NOMO-1 treated with dmso at 0.1 percent for 144 hours (cell line): ENCODE results near the gene UNC79.
"Not testable (repeated sequence)": the region's sequence is repeated elsewhere in the genome, so short reads cannot be mapped to it uniquely, and the experiment has no call there.

Source experiments
- DNase-seq: peaks from one replicate; lab custom pipeline; 2025; ENCODE audit not compliant: unreplicated experiment; lab: John Stamatoyannopoulos, UW

UNC79 gene

DNA sequence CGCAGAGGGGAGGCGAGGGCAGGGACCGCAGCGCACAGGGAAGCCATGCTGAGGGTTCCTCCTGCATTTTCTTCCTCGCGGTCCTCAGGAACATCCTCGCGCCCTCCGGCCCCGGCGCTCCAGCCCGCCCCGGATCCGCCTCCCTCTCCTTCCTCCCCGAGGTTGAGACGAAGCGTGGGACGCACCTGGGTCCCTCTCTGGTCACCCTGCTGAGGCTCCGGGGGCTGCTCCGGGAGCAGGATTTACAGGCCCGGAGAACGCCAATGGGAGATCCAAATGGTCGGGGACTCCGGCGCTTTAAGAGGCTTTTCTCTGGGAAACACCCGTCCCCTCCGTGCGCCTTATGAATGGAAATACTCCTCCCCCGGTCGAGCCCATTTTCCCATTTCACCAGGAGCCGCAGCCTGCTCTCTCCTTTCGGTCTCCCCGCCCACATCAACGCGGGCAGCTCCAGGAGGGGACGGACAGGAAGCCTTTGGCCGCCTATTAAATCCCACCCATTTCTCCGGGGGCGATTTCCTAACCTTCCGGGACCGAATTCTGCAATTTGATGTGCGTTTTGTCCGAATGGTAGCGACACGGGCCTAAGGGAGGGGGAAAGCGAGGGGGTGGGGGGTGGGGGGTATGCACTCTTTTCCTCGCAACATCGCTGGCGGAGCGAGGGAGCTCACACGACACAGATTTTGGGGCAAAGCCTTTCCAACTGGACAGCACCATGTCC is at the start of gene UNC79:
Gene UNC79, plus strand, starts transcription at position 625 of the 721 bp plus-strand sequence. Its CDS starts 91 bp downstream, at position 716.
- DNase-seq: no peak

DNA sequence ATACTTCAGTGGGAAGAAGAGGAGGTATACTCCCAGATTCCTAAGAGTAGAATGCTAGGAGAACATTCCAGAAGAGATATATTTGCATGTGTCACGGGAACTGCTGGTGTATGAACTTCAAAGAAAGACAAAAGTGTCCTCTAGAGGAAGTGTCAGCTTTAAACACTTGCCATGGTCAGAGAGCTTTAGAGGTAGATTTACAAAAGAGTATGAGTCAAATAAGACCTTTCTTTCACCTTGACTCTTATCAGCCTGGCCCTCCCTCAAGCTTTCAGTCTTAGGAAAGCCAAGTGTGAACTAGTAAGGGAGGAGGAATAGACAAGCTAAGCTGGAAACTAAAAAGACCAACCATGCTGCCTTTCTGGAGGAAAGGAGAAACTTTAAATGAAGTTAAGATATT is 49.1 kb upstream of the UNC79 start:
- DNase-seq: no peak

DNA sequence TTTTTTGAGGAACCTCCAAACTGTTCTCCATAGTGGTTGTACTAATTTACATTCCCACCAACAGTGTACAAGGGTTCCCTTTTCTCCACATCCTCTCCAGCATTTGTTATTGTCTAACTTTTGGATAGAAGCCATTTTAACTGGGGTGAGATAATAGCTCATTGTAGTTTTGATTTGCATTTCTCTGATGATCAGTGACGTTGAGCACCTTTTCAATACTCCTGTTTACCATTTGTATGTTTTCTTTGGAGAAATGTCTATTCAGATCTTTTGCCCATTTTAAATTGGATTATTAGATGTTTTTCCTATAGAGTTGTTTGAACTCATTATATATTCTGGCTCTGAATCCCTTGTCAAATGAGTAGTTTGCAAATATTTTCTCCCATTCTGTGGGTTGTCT is 46.5 kb upstream of the UNC79 start:
- not testable (repeated sequence) for DNase-seq

DNA sequence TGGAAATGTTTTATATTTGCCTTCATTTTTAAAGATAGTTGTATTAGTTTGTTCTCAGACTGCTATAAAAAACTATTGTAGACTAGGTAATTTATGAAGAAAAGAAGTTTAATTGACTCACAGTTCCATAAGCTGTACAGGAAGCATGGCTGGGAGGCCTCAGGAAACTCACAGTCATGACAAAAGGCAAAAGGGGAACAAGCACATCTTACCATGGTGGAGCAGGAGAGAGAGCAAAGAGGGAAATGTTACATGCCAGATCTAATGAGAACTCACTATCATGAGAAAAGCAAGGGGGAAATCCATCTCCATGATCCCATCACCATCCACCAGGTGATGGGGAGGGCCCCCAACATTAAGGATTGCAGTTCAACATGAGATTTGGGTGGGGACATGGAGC is 35.5 kb upstream of the UNC79 start:
- DNase-seq: peak; percentile 43

DNA sequence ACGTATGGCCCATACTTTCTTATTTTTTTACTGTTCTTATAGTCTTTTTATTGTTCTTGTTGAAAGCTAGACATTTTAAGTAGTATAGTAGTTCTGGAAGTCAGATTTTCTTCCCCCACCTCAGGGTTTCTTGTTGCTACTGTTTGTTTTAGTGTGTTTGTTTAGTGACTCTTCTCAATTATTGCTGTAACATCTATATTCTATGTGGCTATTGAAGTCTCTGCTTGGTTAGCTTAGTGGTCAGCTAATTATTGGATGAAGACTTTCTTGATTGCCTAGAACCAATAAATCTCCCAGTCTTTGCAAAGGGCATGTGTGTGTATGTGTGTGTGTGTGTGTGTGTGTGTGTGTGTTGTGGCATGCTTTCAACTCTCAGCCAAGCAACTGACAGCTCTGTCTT is 34.3 kb upstream of the UNC79 start:
- no peak for DNase-seq

DNA sequence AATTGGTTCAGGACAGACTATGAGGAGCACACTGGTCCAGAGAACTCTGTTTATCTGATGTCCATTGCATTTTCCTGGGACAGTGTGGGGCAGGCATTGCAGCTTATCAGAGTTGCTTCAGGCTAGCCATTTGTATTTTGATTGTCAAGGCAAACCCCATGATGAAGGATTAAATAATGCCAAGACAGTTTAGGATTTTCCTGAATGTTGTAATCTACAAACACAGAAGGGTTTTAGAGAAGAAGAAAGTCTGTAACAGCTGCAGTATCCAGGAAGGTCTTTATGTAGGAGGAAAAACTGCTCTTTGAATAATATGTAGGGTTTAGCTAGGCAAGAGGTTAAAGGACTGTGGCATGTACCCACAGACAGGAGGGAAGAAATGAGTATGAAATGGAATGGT is 32.2 kb upstream of the UNC79 start:
- DNase-seq: no peak

DNA sequence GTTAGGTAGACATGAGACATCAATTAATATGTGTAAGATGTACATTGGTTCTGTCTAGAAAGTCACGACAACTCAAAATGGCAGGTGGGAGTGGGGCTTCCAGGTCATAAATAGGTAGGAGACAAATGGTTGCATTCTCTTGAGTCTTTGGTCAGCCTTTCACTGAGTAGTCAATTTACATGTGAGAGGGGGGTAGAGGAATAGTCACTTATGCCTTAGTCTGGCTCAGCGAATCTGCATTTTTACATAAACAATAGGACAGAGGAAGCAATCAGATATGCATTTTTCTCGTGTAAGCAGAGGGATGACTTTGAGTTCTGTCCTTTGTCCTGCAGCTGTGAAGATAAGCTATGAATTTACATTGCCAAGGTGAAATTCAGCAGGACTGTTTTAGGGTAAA is 27.8 kb upstream of the UNC79 start:
- no peak for DNase-seq

DNA sequence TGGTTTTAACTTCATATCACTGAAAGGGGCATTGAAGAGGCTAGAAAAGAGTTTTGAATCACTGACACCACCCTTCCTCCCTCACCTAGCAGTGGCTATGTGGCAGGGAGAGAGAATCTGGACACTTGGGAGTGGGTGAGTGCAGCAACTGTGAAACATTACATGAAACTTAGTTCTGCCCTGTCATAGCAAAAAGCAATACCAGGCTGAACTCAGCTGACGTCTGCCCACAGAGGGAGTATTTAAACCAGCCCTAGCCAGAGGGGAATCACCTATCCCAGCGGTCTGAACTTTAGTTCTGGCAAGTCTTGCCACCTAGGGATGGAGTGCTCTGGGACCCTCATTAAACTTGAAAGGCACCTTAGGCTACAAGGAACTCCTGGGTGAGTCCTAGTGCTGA is 20.7 kb upstream of the UNC79 start:
- DNase-seq: no peak

DNA sequence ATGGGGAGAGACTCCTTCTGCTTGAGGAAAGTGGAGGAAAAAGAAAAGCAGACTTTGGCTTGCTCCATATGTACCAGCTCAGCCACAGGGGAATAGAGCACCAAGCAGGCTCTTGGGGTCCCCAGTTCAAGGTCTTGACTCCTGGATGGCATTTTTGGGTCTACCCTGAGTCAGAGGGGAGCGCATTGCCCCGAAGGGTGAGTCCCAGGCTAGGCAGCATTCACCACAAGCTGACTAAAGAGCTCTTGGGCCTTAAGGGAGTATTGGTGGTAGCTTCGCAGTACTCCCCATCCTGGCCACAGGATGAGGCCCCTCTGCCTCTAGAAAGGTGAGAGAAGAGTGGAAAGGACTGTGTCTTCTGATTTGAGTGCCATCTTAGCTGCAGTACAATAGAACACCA is 19.8 kb upstream of the UNC79 start:
- DNase-seq: no peak

DNA sequence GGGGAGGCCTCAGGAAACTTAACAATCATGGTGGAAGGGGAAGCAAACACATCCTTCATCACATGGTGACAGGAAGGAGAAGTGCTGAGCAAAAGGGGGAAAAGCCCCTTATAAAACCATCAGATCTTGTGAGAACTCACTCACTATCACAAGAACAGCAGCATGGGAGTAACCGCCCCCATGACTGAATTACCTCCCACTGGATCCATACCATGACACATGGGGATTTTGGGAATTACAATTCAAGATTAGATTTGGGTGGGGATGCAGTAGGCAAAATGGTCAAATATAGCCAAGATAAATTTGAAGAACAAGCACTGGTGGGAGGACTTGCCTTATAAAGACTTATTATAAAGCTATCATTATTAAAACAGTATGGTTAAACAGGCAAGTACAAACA is 5.6 kb upstream of the UNC79 start:
- DNase-seq: not testable (repeated sequence)

DNA sequence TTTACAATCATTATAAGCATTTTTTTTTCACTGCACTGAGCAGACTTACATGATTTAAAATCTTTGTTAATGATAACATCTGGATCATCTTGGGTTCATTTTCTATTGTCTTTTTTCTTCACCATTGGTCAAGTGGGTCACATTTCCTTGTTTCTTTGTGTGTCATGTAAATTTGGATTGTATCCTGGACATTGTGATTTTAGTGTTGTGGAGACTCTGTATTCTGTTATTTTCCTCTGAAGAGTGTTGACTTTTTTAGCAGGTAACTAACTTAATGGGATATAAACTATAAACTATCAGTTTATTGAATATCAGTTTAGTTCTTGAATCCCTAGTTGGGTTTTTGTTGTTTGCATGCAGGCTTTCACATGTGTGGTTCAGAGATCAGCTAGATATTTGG is 4.0 kb upstream of the UNC79 start:
- no peak for DNase-seq

DNA sequence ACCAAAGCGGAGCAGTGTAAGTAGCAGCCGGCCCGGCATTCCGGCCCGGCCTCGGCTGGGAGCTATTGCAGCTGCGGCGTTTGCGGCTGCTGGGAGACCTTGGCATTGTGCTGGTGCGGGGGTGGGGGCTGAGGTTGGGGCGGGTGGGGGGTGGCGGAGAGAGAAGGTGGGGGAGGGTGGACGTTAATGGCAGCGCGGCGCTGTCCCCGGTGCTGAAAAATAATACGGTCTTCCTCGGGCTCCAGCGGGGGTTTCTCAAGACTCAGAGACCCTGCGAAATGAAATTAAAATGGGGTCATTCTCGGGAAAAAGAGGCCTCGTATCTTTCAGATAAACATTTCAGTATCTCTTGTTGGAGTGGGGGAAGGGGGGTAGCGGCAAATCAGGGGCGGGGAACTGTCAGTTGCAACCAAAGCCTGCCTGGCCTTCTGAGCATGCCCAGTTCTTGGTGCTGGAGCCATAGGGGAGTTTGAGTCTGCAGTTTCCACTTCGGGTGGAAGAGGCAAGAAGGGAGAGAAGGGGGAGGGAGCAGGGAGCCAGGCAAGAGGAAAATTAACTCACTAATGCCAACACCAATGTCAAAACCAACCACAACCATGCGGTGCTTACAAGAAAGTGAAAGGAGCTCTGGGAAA is 414 bp downstream of the UNC79 start:
- DNase-seq: no peak

DNA sequence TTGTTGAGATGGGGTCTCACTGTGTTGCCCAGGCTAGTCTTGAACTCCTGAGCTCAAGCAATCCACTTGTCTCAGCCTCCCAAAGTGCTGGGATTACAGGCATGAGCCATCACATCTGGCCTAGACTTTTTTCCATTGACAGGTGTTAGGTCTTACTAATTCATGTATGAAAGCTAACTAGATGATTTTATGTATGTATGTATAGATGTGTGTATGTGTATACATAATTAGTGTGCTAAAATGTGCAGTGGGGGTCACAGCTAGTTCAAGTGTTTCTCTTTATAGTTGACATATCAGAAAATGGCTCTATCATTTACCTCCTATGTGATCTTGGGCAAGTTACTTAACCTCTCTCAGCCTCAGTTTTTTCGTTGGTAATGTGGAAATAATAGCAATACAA is 23.5 kb downstream of the UNC79 start:
- no peak for DNase-seq

DNA sequence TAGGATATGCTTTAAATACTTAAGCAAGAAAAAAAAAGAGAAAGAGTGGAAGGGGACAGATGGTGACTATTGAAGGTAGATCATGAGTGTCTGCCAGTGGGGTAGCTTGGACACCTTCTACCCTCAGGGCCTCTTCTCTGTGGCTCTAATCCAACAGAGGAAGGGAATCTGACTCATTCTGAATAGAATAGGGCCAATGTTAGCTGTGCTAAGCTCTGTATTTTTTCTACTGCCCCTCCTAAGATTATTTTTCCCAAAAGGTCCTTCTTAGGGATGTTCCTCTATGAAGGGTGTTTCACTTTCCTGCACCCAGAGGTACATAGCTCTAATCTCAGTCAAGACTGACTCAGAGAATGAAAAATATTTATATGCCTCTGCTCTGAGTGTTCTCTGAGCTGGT is 25.6 kb downstream of the UNC79 start:
- DNase-seq: no peak

DNA sequence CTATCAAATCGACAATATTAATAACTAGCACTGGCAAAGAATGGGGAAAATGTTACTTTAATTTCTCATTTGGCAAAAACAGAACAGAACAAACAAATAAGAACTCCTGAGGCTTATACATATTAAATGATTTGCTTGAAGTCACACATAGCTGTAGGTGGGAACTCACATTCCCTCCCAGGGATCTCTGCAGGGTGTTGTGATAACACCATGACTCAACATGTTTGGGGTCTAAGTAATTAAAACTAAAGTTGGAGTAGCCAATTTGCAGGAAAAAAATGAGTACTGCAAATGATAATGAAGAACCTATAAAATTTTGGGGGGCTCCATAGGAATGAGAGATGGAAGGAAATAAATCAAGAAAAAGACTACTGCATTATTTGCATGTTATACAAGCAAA is 27.5 kb downstream of the UNC79 start:
- DNase-seq: no peak

DNA sequence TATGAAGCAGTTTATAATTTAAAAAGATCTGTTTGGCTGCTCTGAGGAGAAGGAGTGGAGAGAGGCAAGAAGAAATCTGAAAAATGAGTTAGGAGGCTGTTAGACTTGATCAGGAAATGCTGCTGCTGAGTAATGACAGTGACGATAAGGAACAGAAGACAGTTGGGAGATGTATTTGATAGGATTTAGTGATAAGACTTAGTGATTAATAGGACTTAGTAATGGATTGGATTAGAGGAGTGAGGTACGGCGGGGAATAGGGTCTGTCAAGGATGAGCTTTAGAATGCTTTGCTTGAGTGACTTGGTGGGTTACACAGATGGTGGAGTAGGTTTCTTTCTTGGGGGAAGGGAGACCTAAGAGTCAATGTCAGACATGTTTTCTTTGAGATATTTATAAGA is 31.7 kb downstream of the UNC79 start:
- DNase-seq: no peak

DNA sequence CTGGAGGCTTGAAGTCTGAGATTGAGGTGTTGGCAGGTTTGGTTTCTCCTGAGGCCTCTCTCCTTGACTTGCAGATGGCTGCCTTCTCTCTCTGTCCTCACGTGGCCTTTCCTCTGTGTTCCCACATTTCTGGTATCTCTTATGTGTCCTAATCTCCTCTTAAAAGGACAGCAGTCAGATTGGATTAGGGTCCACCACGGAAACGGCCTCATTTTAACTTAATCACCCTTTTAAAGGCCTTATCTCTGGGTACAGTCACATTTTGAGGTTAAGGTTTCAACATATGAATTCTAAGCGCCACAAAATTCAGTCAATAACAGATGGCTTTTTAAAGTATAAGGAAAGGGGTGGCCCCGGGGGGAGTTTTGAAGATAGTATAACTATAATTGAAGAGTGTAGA is 33.5 kb downstream of the UNC79 start:
- no peak for DNase-seq

DNA sequence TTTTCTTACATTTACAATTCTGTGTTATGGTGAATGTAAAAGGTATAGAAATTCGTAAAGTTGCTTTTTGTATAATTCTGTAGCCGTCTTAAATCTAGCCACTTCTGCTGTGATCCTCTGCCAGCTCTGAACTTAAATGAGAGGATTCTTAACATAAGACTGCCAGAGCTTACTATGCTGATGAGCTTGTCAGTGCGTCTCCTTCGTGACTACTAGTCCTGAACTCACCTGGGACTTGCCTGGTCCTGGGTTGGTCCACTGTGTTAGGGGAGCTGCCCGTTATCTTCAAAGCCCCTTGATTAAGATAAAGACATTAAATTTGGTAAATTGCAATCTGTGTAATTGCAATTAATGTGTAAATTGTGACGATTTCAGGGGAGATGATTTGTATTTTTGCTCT is 44.7 kb downstream of the UNC79 start:
- DNase-seq: no peak

DNA sequence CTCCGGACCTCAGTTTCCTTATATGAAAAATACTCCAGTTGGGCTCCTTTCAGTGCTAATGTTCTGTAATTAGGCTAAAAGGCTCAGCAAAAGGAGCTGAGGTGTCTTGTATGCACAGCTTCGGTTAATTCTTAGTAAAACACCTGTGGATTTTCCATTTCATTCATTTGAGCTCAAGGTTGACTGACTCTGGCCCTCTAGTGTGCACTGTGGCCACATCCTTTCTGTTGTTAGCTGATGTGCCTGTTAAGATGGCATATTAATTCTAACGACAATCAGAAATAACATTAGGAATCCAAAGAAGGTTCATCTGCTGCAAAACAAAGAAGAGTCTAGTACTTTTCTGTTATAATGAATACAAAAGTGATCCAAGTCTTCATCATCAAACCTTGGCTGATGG is 45.6 kb downstream of the UNC79 start:
- DNase-seq: no peak

DNA sequence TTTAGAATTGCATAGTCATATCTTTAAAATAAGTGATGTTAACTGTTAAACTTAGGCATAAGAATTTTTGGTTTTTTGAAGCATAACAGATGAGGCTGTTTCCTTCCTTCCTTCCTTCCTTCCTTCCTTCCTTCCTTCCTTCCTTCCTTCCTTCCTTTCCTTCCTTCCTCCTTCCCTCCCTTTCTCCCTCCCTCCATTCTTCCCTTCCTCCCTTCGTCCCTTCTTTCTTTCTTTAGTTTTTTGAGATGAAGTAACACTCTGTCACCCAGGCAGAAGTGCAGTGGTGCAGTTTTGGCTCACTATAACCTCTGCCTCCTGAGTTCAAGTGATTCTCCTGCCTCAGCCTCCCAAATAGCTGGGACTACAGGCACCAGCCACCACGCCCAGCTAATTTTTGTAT is 48.3 kb downstream of the UNC79 start:
- DNase-seq: not testable (repeated sequence)

DNA sequence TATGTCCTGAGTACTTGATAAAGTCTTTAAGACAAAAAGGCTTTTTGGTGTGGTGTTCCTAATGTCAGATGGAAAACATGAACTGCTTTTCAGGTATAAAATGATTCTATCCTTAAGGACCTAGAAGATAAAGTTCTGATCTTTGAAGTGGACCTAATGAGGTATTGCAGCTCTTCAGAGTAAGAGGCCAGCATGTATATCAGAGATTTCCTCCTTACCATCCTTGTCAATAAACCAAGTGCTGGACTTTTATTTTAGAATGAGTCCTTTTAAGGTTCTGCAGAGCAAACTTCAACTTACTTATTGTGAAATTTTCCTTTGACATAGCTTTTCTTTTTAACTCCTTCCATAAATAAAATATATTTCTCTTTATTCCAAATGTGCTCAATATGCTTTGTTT is 50.1 kb downstream of the UNC79 start:
- DNase-seq: no peak

DNA sequence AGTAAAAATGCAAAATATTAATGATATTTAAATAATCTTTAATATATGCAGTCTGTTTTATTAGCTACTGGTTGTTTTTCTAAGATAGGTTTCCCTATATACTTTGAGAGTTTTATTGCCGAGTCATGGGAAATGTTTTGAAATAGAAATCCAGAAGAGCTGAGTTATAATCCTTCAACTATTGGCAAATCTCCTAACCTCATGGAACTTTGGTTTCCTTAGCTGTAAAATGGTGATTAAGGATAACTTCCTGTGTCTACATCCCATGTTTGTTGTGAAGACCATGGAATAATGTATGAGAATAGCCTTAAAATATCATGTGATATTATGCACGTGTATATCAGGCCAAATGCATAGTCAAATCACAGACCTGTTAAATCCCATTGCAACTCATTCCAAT is 51.0 kb downstream of the UNC79 start:
- no peak for DNase-seq

DNA sequence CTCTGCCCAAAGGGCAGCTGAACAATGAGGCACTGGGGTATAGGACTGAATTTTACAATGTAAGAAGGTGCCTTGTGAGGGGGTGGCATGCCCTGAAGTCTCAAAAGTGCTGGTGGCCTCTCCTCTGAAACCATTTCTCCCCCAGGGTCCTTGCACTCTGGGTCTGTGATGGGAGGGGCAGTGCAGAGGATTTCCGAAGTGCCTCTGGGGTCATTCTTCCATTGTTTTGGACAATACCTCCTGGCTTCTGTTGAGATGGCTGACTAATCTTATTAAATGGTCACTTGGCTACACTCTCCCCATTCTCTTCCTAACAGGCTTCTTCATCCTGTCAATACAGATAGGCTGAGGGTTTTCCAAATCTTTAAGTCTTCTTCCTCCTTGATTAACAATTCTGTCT is 59.3 kb downstream of the UNC79 start:
- no peak for DNase-seq
